MM.1S (cell line): ENCODE data around the gene PIN1.
"Not testable (repeated sequence)": the region's sequence is repeated elsewhere in the genome, so short reads cannot be mapped to it uniquely, and the experiment has no call there.

Experiments used
- CTCF ChIP-seq: fragments of 300-600 bp; sonication (generic); IDR thresholded peaks from 2 replicates; pipeline ENCODE4 v1.5.1; 2016; ENCODE audit warnings: antibody characterized with exemption, low read length, mixed read lengths
- EZH2 ChIP-seq: fragments of 300-600 bp; sonication (generic); optimal IDR thresholded peaks from 2 replicates; pipeline ENCODE3; 2017; ENCODE audit warnings: low read depth, mild to moderate bottlenecking, antibody characterized with exemption, low read length, mixed read lengths
- EZH2phosphoT487 ChIP-seq: fragments of 300-600 bp; sonication (generic); IDR thresholded peaks from 2 replicates; pipeline ENCODE4 v1.6.1; 2018; ENCODE audit warnings: antibody characterized with exemption, low read length

GRCh38 chr19:9788604-9789003, 46.5 kb upstream of the PIN1 start:
- not testable (repeated sequence) for TF ChIP-seq CTCF, EZH2, EZH2phosphoT487
